ENCODE measurements around the gene KRT78.

- TF ChIP-seq CTCF (IDR thresholded peaks at IDR 0.05; ENCODE audit: low read depth, low read length, poor library complexity, severe bottlenecking): no peak
- no peak for TF ChIP-seq EZH2phosphoT487 (IDR thresholded peaks at IDR 0.05; ENCODE audit: borderline replicate concordance, low read length)
These were observed 27.6 kb upstream of the KRT78 start for GRCh38 chr12:52876372-52876771.
